DND-41 (cell line): ENCODE measurements around the gene DDX50.
"Not testable (repeated sequence)": the region's sequence is repeated elsewhere in the genome, so short reads cannot be mapped to it uniquely, and the experiment has no call there.

Experiments used
- CTCF ChIP-seq: IDR thresholded peaks from 2 replicates; pipeline ENCODE4 v1.5.1; 2012; ENCODE audit warnings: borderline replicate concordance, low read length, moderate library complexity, mild to moderate bottlenecking; ENCODE audit not compliant: poor library complexity, severe bottlenecking; ENCODE audit errors: extremely low read depth
- EZH2 ChIP-seq: IDR thresholded peaks from 3 replicates; pipeline ENCODE4 v1.6.1; 2012; ENCODE audit warnings: borderline replicate concordance, low read depth, mild to moderate bottlenecking, moderate library complexity, low read length, inconsistent platforms; ENCODE audit not compliant: severe bottlenecking

GRCh38 chr10:68975936-68976473 lies 74.9 kb downstream of the DDX50 start:
- TF ChIP-seq CTCF, EZH2: not testable (repeated sequence)
